DMS 273 (cell line): ENCODE results near the gene MGAT4D.
A peak's percentile ranks its signal among the peaks of the same experiment; 100 is the strongest.
"Not testable (repeated sequence)": the region's sequence is repeated elsewhere in the genome, so short reads cannot be mapped to it uniquely, and the experiment has no call there.

ENCODE experiments used
- DNase-seq: peaks from one replicate; lab custom pipeline; 2025; ENCODE audit not compliant: unreplicated experiment; lab: John Stamatoyannopoulos, UW

MGAT4D gene

GRCh38 chr4:140497747-140498636, at the start of gene MGAT4D:
Gene MGAT4D, minus strand, starts transcription at chr4:140498293. Its CDS starts 71 bp downstream, at chr4:140498222.
- DNase-seq, result peak; percentile 39

- DNase-seq, result no peak
Observed at GRCh38 chr4:140533951-140534480, 35.9 kb upstream of the MGAT4D start.

- no peak for DNase-seq
Observed at GRCh38 chr4:140529434-140529833, 31.3 kb upstream of the MGAT4D start.

- DNase-seq, result peak; percentile 98
Observed at GRCh38 chr4:140523857-140524742, 26.0 kb upstream of the MGAT4D start, which contains the start of gene ELMOD2. Gene ELMOD2, plus strand, starts transcription at chr4:140524168. Its CDS starts 1,261 bp downstream, at chr4:140525429.

GRCh38 chr4:140523370-140523856, 25.3 kb upstream of the MGAT4D start:
- no peak for DNase-seq

- no peak for DNase-seq
Observed at GRCh38 chr4:140515423-140515822, 17.3 kb upstream of the MGAT4D start.

- DNase-seq, result not testable (repeated sequence)
Observed at GRCh38 chr4:140513765-140514164, 15.7 kb upstream of the MGAT4D start.

- no peak for DNase-seq
Observed at GRCh38 chr4:140504261-140504660, 6.2 kb upstream of the MGAT4D start.

GRCh38 chr4:140499391-140499790, 1.3 kb upstream of the MGAT4D start:
- DNase-seq, result no peak

- DNase-seq, result no peak
Observed at GRCh38 chr4:140497405-140497746, 717 bp downstream of the MGAT4D start.

GRCh38 chr4:140485939-140486338, 12.2 kb downstream of the MGAT4D start:
- DNase-seq, result no peak

- DNase-seq, result no peak
Observed at GRCh38 chr4:140483445-140483844, 14.6 kb downstream of the MGAT4D start.

- DNase-seq, result no peak
Observed at GRCh38 chr4:140472156-140472555, 25.9 kb downstream of the MGAT4D start.

GRCh38 chr4:140469791-140470733, 28.0 kb downstream of the MGAT4D start:
- no peak for DNase-seq

- no peak for DNase-seq
Observed at GRCh38 chr4:140466146-140466545, 31.9 kb downstream of the MGAT4D start.

- no peak for DNase-seq
Observed at GRCh38 chr4:140463614-140464013, 34.5 kb downstream of the MGAT4D start.

- DNase-seq, result no peak
Observed at GRCh38 chr4:140463182-140463581, 34.9 kb downstream of the MGAT4D start.

GRCh38 chr4:140450352-140450751, 47.7 kb downstream of the MGAT4D start:
- peak; percentile 1 for DNase-seq

GRCh38 chr4:140448830-140449229, 49.3 kb downstream of the MGAT4D start:
- peak; percentile 59 for DNase-seq

GRCh38 chr4:140448162-140448561, 49.9 kb downstream of the MGAT4D start:
- no peak for DNase-seq
